OCI-LY1 (cell line): Measurements from ENCODE around the gene C10orf120.

Experiments used
- H2AFZ ChIP-seq: fragments of 200-600 bp; sonication (generic), shearing (Covaris generic); 2 replicates; pipeline ENCODE4 v1.6.0; 2014; ENCODE audit warnings: antibody characterized with exemption, mild to moderate bottlenecking, low read length
- H3F3A ChIP-seq: fragments of 200-600 bp; sonication (generic), shearing (Covaris generic); 2 replicates; pipeline ENCODE4 v1.6.0; 2014; ENCODE audit warnings: mild to moderate bottlenecking, antibody characterized with exemption, low read length, moderate library complexity; ENCODE audit not compliant: insufficient read depth
- H3K27ac ChIP-seq: fragments of 200-600 bp; sonication (generic); 2 replicates; pipeline ENCODE4 v1.5.1; 2014; ENCODE audit warnings: low read length, mixed run types, mild to moderate bottlenecking, low read depth; ENCODE audit not compliant: poor library complexity, severe bottlenecking
- H3K27me3 ChIP-seq: fragments of 200-600 bp; sonication (generic); 2 replicates; pipeline ENCODE4 v1.6.0; 2014; ENCODE audit warnings: antibody characterized with exemption, mild to moderate bottlenecking, low read length, moderate library complexity; ENCODE audit not compliant: insufficient read depth
- H3K36me3 ChIP-seq: fragments of 200-600 bp; sonication (generic); 2 replicates; pipeline ENCODE4 v1.6.1; 2014; ENCODE audit warnings: mild to moderate bottlenecking, antibody characterized with exemption, low read length, moderate library complexity, mixed read lengths; ENCODE audit not compliant: insufficient read depth
- H3K4me1 ChIP-seq: fragments of 200-600 bp; sonication (generic); 2 replicates; pipeline ENCODE4 v1.5.1; 2014; ENCODE audit warnings: mild to moderate bottlenecking, low read length, moderate library complexity; ENCODE audit not compliant: insufficient read depth, severe bottlenecking
- H3K4me2 ChIP-seq: fragments of 200-600 bp; sonication (generic), shearing (Covaris generic); 2 replicates; pipeline ENCODE4 v1.6.1; 2014; ENCODE audit warnings: low read length
- H3K4me3 ChIP-seq: fragments of 200-600 bp; sonication (generic); 2 replicates; pipeline ENCODE4 v1.5.1; 2014; ENCODE audit warnings: low read length, low read depth, mild to moderate bottlenecking, mixed read lengths; ENCODE audit not compliant: poor library complexity, severe bottlenecking
- H3K79me2 ChIP-seq: fragments of 200-600 bp; shearing (Covaris generic); 2 replicates; pipeline ENCODE4 v1.6.1; 2016; ENCODE audit warnings: mixed run types, low read length, mixed read lengths; ENCODE audit not compliant: insufficient read depth
- H3K9ac ChIP-seq: fragments of 200-600 bp; sonication (generic), shearing (Covaris generic); 2 replicates; pipeline ENCODE4 v1.6.1; 2014; ENCODE audit warnings: mild to moderate bottlenecking, low read length, mixed read lengths
- H3K9me2 ChIP-seq: fragments of 200-600 bp; sonication (generic), shearing (Covaris generic); 2 replicates; pipeline ENCODE4 v1.6.1; 2014; ENCODE audit warnings: low read depth, mild to moderate bottlenecking, low read length, mixed read lengths
- H3K9me3 ChIP-seq: fragments of 200-600 bp; shearing (Covaris generic); 2 replicates; pipeline ENCODE4 v1.6.1; 2014; ENCODE audit warnings: low read length, mixed read lengths
- H4K20me1 ChIP-seq: fragments of 200-600 bp; sonication (generic), shearing (Covaris generic); 2 replicates; pipeline ENCODE4 v1.6.0; 2016; ENCODE audit warnings: mild to moderate bottlenecking, low read length; ENCODE audit not compliant: insufficient read depth
- CTCF ChIP-seq: fragments of 200-600 bp; sonication (generic), shearing (Covaris generic); IDR thresholded peaks from 2 replicates; pipeline ENCODE4 v1.5.1; 2017; ENCODE audit warnings: mild to moderate bottlenecking, antibody characterized with exemption, low read length, moderate library complexity, mixed read lengths
- EZH2 ChIP-seq: fragments of 200-600 bp; sonication (generic), shearing (Covaris generic); IDR thresholded peaks from 2 replicates; pipeline ENCODE4 v1.8.0; 2017; ENCODE audit warnings: borderline replicate concordance, mixed run types, mild to moderate bottlenecking, antibody characterized with exemption, low read length, moderate library complexity, mixed read lengths

Gene C10orf120

DNA sequence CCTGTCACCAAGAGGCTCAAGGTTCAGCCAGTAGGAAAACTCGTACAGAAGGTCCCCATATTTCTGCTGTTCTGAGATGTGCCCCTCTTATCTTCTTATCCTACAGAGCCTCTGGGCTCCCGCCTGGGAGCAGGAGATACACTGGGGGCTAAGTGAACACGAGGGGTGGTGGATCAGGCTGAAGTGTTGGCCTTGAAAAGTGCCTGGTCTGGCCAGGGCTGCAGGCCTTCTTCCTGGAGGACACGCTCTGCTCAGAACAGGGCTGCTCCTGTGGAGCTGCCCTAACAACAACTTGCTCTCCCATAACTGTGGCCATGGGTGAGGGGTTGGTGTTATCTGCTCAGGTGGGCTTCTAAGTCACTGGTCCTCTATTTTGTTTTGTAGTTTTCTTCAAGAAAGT is 33.7 kb downstream of the C10orf120 start:
- Histone ChIP-seq H3K27ac (no peak overlapping the region), H4K20me1 (no peaks in the 10 kb centered on the region), H3K9ac (no peak overlapping the region), H3K9me2 (no peaks in the 10 kb centered on the region), H3K79me2 (no peaks in the 10 kb centered on the region), H3K36me3 (no peaks in the 10 kb centered on the region), H3F3A (no peaks in the 10 kb centered on the region), H2AFZ (no peak overlapping the region), H3K27me3 (no peaks in the 10 kb centered on the region), H3K4me2 (no peak overlapping the region), H3K9me3 (no peaks in the 10 kb centered on the region), H3K4me1 (no peaks in the 10 kb centered on the region), H3K4me3 (no peak overlapping the region)
- TF ChIP-seq EZH2, result no peak
- TF ChIP-seq CTCF, result no peak

GRCh38 chr10:122665329-122665860 is 34.3 kb downstream of the C10orf120 start:
- Histone ChIP-seq H4K20me1 (no peaks in the 10 kb centered on the region), H3F3A (no peaks in the 10 kb centered on the region), H3K4me2 (no peak overlapping the region), H3K4me3 (no peak overlapping the region), H3K9me3 (no peaks in the 10 kb centered on the region), H3K27ac (no peak overlapping the region), H3K9me2 (no peaks in the 10 kb centered on the region), H3K27me3 (no peaks in the 10 kb centered on the region), H3K9ac (no peak overlapping the region), H3K4me1 (no peaks in the 10 kb centered on the region), H3K36me3 (no peaks in the 10 kb centered on the region), H3K79me2 (no peaks in the 10 kb centered on the region), H2AFZ (no peak overlapping the region)
- no peak for TF ChIP-seq EZH2
- no peak for TF ChIP-seq CTCF

- Histone ChIP-seq H3K4me3 (no peak overlapping the region), H3F3A (no peaks in the 10 kb centered on the region), H3K9me3 (no peaks in the 10 kb centered on the region), H4K20me1 (no peaks in the 10 kb centered on the region), H3K27me3 (no peaks in the 10 kb centered on the region), H3K4me1 (no peaks in the 10 kb centered on the region), H3K9ac (no peak overlapping the region), H3K27ac (no peak overlapping the region), H2AFZ (no peak overlapping the region), H3K79me2 (no peaks in the 10 kb centered on the region), H3K9me2 (no peaks in the 10 kb centered on the region), H3K4me2 (no peak overlapping the region), H3K36me3 (no peaks in the 10 kb centered on the region)
- TF ChIP-seq CTCF (no peak), EZH2 (no peak)
These were observed 35.1 kb downstream of the C10orf120 start for GRCh38 chr10:122664501-122664900.
